IPS-18a (cell line): ENCODE results near the gene ZNF335.
A peak's percentile ranks its signal among the peaks of the same experiment; 100 is the strongest.
"Not testable (repeated sequence)": the region's sequence is repeated elsewhere in the genome, so short reads cannot be mapped to it uniquely, and the experiment has no call there.

Experiments used
- H3K27ac ChIP-seq: one replicate; pipeline ENCODE4 v1.5.1; 2013; ENCODE audit warnings: low read length
- H3K27me3 ChIP-seq: one replicate; pipeline ENCODE4 v1.6.1; 2013; ENCODE audit warnings: mild to moderate bottlenecking, low read length; ENCODE audit not compliant: control insufficient read depth, insufficient read depth
- H3K36me3 ChIP-seq: one replicate; pipeline ENCODE4 v1.6.1; 2013; ENCODE audit warnings: low read depth, low read length; ENCODE audit not compliant: control insufficient read depth
- H3K4me1 ChIP-seq: one replicate; pipeline ENCODE4 v1.6.1; 2013; ENCODE audit warnings: low read depth, low read length; ENCODE audit not compliant: control insufficient read depth
- H3K4me3 ChIP-seq: one replicate; pipeline ENCODE4 v1.5.1; 2013; ENCODE audit warnings: low read length
- H3K9ac ChIP-seq: one replicate; pipeline ENCODE4 v1.6.1; 2013; ENCODE audit warnings: mild to moderate bottlenecking, low read length, moderate library complexity
- H3K9me3 ChIP-seq: one replicate; pipeline ENCODE4 v1.6.1; 2013; ENCODE audit warnings: low read depth, low read length; ENCODE audit not compliant: control insufficient read depth

Gene ZNF335

GRCh38 chr20:45933266-45934045 is 38.5 kb downstream of the ZNF335 start:
- Histone ChIP-seq H3K4me3 (peak overlapping the region; percentile 96), H3K9me3 (no peaks in the 10 kb centered on the region), H3K27ac (peak overlapping the region; percentile 85), H3K27me3 (no peaks in the 10 kb centered on the region), H3K9ac (peak overlapping the region; percentile 98), H3K36me3 (peaks cover 9% of the 10 kb centered on the region), H3K4me1 (peaks cover 28% of the 10 kb centered on the region)

GRCh38 chr20:45931680-45932079 is 40.3 kb downstream of the ZNF335 start:
- not testable (repeated sequence) for H3K9me3 ChIP-seq, H3K4me3 ChIP-seq, H3K36me3 ChIP-seq, H3K27ac ChIP-seq, H3K27me3 ChIP-seq, H3K9ac ChIP-seq
- peaks cover 10% of the 10 kb centered on the region for H3K4me1 ChIP-seq

- Histone ChIP-seq H3K4me3 (no peak overlapping the region), H3K27me3 (no peaks in the 10 kb centered on the region), H3K4me1 (no peaks in the 10 kb centered on the region), H3K27ac (no peak overlapping the region), H3K9me3 (no peaks in the 10 kb centered on the region), H3K9ac (no peak overlapping the region), H3K36me3 (no peaks in the 10 kb centered on the region)
Observed at GRCh38 chr20:45927071-45927878, 44.7 kb downstream of the ZNF335 start.

- no peaks in the 10 kb centered on the region for H3K9me3 ChIP-seq
- H3K4me3 ChIP-seq: no peak overlapping the region
- no peak overlapping the region for H3K27ac ChIP-seq
- H3K9ac ChIP-seq: no peak overlapping the region
- H3K4me1 ChIP-seq: no peaks in the 10 kb centered on the region
- H3K27me3 ChIP-seq: no peaks in the 10 kb centered on the region
- no peaks in the 10 kb centered on the region for H3K36me3 ChIP-seq
Observed at GRCh38 chr20:45926731-45927070, 45.3 kb downstream of the ZNF335 start.

- H3K9me3 ChIP-seq: no peaks in the 10 kb centered on the region
- no peak overlapping the region for H3K4me3 ChIP-seq
- no peaks in the 10 kb centered on the region for H3K36me3 ChIP-seq
- H3K27ac ChIP-seq: no peak overlapping the region
- H3K4me1 ChIP-seq: no peaks in the 10 kb centered on the region
- no peaks in the 10 kb centered on the region for H3K27me3 ChIP-seq
- no peak overlapping the region for H3K9ac ChIP-seq
Observed at GRCh38 chr20:45925821-45926506, 46.0 kb downstream of the ZNF335 start.

- Histone ChIP-seq H3K27ac (no peak overlapping the region), H3K4me1 (no peaks in the 10 kb centered on the region), H3K4me3 (no peak overlapping the region), H3K27me3 (no peaks in the 10 kb centered on the region), H3K36me3 (no peaks in the 10 kb centered on the region), H3K9me3 (no peaks in the 10 kb centered on the region), H3K9ac (no peak overlapping the region)
Observed at GRCh38 chr20:45924391-45925261, 47.4 kb downstream of the ZNF335 start.

- H3K9ac ChIP-seq: no peak overlapping the region
- no peak overlapping the region for H3K4me3 ChIP-seq
- no peaks in the 10 kb centered on the region for H3K9me3 ChIP-seq
- no peak overlapping the region for H3K27ac ChIP-seq
- no peaks in the 10 kb centered on the region for H3K27me3 ChIP-seq
- no peaks in the 10 kb centered on the region for H3K4me1 ChIP-seq
- H3K36me3 ChIP-seq: no peaks in the 10 kb centered on the region
Observed at GRCh38 chr20:45921337-45922189, 50.4 kb downstream of the ZNF335 start.

GRCh38 chr20:45920462-45921336 is 51.3 kb downstream of the ZNF335 start:
- Histone ChIP-seq H3K36me3 (no peaks in the 10 kb centered on the region), H3K27me3 (no peaks in the 10 kb centered on the region), H3K9me3 (no peaks in the 10 kb centered on the region), H3K27ac (no peak overlapping the region), H3K4me3 (no peak overlapping the region), H3K9ac (no peak overlapping the region), H3K4me1 (no peaks in the 10 kb centered on the region)

GRCh38 chr20:45919542-45920399 is 52.2 kb downstream of the ZNF335 start:
- no peak overlapping the region for H3K4me3 ChIP-seq
- H3K27me3 ChIP-seq: no peaks in the 10 kb centered on the region
- no peaks in the 10 kb centered on the region for H3K9me3 ChIP-seq
- H3K4me1 ChIP-seq: no peaks in the 10 kb centered on the region
- H3K36me3 ChIP-seq: no peaks in the 10 kb centered on the region
- H3K9ac ChIP-seq: no peak overlapping the region
- H3K27ac ChIP-seq: no peak overlapping the region
